PFSK-1 (cell line): ENCODE data around the gene FLNC.

ENCODE experiments used
- FOXP2 ChIP-seq: optimal IDR thresholded peaks from 2 replicates; pipeline ENCODE3; 2011; ENCODE audit warnings: borderline replicate concordance, control low read depth, inconsistent platforms; ENCODE audit not compliant: insufficient read depth; ENCODE audit errors: extremely low read length, extremely low read depth
- POLR2AphosphoS5 ChIP-seq: IDR thresholded peaks from 2 replicates; pipeline ENCODE4 v1.6.1; 2012; ENCODE audit warnings: low read depth, mild to moderate bottlenecking, control low read depth, low read length, moderate library complexity
- SIN3A ChIP-seq: IDR thresholded peaks from 2 replicates; pipeline ENCODE4 v1.6.1; 2012; ENCODE audit warnings: mild to moderate bottlenecking, low read length, moderate library complexity, borderline replicate concordance; ENCODE audit not compliant: insufficient read depth
- TAF1 ChIP-seq: IDR thresholded peaks from 2 replicates; pipeline ENCODE4 v1.6.1; 2012; ENCODE audit warnings: low read length, control low read depth, borderline replicate concordance; ENCODE audit not compliant: insufficient read depth
- TF ChIP-seq, protein P1 (sequence below), 2 experiments: IDR thresholded peaks; 2 replicates each; pipeline versions ENCODE4 v1.6.1 to v1.8.0; 2011 to 2012; ENCODE audit warnings: low read depth in 2 of 2, low read length in 2 of 2, control low read depth in 1 of 2, inconsistent platforms in 1 of 2, mild to moderate bottlenecking in 1 of 2, moderate library complexity in 1 of 2; ENCODE audit not compliant: insufficient read depth in 1 of 2

The FLNC gene

GRCh38 chr7:128827971-128828711 lies 2.1 kb upstream of the FLNC start:
- TF ChIP-seq SIN3A (no peak), TAF1 (no peak), FOXP2 (no peak), POLR2AphosphoS5 (no peak)
- TF ChIP-seq, protein P1, sequence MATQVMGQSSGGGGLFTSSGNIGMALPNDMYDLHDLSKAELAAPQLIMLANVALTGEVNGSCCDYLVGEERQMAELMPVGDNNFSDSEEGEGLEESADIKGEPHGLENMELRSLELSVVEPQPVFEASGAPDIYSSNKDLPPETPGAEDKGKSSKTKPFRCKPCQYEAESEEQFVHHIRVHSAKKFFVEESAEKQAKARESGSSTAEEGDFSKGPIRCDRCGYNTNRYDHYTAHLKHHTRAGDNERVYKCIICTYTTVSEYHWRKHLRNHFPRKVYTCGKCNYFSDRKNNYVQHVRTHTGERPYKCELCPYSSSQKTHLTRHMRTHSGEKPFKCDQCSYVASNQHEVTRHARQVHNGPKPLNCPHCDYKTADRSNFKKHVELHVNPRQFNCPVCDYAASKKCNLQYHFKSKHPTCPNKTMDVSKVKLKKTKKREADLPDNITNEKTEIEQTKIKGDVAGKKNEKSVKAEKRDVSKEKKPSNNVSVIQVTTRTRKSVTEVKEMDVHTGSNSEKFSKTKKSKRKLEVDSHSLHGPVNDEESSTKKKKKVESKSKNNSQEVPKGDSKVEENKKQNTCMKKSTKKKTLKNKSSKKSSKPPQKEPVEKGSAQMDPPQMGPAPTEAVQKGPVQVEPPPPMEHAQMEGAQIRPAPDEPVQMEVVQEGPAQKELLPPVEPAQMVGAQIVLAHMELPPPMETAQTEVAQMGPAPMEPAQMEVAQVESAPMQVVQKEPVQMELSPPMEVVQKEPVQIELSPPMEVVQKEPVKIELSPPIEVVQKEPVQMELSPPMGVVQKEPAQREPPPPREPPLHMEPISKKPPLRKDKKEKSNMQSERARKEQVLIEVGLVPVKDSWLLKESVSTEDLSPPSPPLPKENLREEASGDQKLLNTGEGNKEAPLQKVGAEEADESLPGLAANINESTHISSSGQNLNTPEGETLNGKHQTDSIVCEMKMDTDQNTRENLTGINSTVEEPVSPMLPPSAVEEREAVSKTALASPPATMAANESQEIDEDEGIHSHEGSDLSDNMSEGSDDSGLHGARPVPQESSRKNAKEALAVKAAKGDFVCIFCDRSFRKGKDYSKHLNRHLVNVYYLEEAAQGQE (IDR thresholded peaks at IDR 0.05; ENCODE audit: insufficient read depth in 1 of 2, low read depth in 2 of 2, low read length in 2 of 2) = no peak

GRCh38 chr7:128829391-128830166 lies 627 bp upstream of the FLNC start:
- TF ChIP-seq, protein P1 (IDR thresholded peaks at IDR 0.05; ENCODE audit: insufficient read depth in 1 of 2, low read depth in 2 of 2, low read length in 2 of 2) = no peak
- TF ChIP-seq SIN3A (no peak), FOXP2 (no peak), TAF1 (no peak), POLR2AphosphoS5 (no peak)

- TF ChIP-seq TAF1 (peak; percentile 87; the same call in 1 of the 2 replicates), POLR2AphosphoS5 (peak; percentile 92), SIN3A (0 out of 2 replicates have a peak, but pooled peaks have one; percentile 5)
- TF ChIP-seq, protein P1 (IDR thresholded peaks at IDR 0.05; ENCODE audit: insufficient read depth in 1 of 2, low read depth in 2 of 2, low read length in 2 of 2) = no peak; a peak in 1 of 4 replicates
Observed at GRCh38 chr7:128831178-128831993, 1.2 kb downstream of the FLNC start.

GRCh38 chr7:128831994-128832879 lies 2.0 kb downstream of the FLNC start:
- TF ChIP-seq FOXP2 (no peak), POLR2AphosphoS5 (peak; percentile 65), SIN3A (peak; percentile 68; the same call in 1 of the 2 replicates), TAF1 (peak; percentile 61; the same call in 1 of the 2 replicates)
- TF ChIP-seq, protein P1 (IDR thresholded peaks at IDR 0.05; ENCODE audit: insufficient read depth in 1 of 2, low read depth in 2 of 2, low read length in 2 of 2) = no peak
